ENCODE results near the gene TRABD2B.

- TF ChIP-seq CTCF (IDR thresholded peaks at IDR 0.05) = no peak
- no peak for TF ChIP-seq ZFX (IDR thresholded peaks at IDR 0.05; ENCODE audit: borderline replicate concordance)
These were observed 244.6 kb downstream of the TRABD2B start for GRCh38 chr1:47752559-47752958.
